ES-I3 (cell line): Measurements from ENCODE around the gene RER1.

Experiments
- H3K36me3 ChIP-seq: 2 replicates; pipeline ENCODE4 v1.6.1; 2013; ENCODE audit warnings: mild to moderate bottlenecking, low read length, control low read depth, moderate library complexity; ENCODE audit not compliant: insufficient read depth
- H3K4me1 ChIP-seq: 2 replicates; pipeline ENCODE4 v1.6.1; 2013; ENCODE audit warnings: mild to moderate bottlenecking, control low read depth, low read length; ENCODE audit not compliant: insufficient read depth
- H3K9ac ChIP-seq: 2 replicates; pipeline ENCODE4 v1.6.1; 2013; ENCODE audit warnings: low read depth, mild to moderate bottlenecking, low read length, moderate library complexity
- H3K9me3 ChIP-seq: 2 replicates; pipeline ENCODE4 v1.6.1; 2013; ENCODE audit warnings: mild to moderate bottlenecking, low read length, moderate library complexity; ENCODE audit not compliant: control insufficient read depth, insufficient read depth

The RER1 gene

DNA sequence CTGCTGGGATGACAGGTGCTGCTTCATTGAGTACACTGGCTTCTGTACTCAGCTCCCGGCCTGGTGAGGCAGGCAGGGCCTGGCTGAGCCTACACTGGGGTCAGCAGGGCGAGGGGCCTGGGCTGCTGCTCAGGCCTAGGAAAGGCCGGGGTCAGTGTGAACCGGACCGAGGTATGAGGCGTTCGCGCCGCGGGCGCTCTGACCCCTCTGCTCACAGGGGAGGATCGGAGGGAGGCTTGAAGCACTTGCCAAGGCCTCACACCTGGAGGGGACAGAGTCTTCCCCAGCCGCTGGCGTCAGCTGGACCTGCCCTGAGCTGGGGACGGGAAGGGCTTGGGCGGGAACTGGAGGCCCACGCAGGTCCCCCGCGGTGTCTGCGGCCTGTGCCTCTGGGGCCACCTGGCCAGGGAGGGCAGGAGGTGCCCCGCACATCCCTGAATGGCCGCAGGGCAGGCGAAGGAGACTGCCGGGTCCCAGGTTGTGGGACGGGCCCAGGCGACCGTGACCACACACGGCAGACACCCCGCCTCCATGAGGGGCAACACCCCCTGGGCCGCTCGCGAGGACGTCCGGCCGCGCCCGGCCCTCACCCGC, 20.3 kb downstream of the RER1 start:
- H3K36me3 ChIP-seq = no peaks in the 10 kb centered on the region; the same call in 1 of the 2 replicates
- peak overlapping the region; percentile 80 for H3K9ac ChIP-seq
- no peaks in the 10 kb centered on the region; the same call in 1 of the 2 replicates for H3K4me1 ChIP-seq
- H3K9me3 ChIP-seq = no peaks in the 10 kb centered on the region

DNA sequence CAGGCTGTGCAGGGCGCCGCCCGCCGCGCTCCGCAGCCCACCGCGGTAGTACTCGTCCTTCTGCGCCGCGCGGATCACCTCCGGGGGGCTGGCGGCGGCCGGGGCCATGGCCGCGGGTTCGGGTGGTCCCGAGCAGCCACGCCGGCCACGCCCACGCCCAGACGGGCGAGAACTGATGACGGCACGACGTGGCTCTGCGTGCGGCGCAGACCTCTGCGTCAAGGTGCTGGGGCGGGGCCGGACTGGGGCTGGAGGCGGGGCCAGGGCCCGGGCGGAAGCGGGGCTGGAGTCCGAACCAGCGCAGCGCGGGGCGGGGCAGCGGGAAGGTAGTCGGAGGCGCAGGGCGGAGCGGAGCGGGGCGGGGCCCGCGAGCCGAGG, 20.7 kb downstream of the RER1 start, which contains the start of gene PEX10:
Gene PEX10 (minus strand): TSS at position 170 of the 378 bp plus-strand sequence. CDS start 62 bp downstream, at position 108.
- Histone ChIP-seq H3K9ac (peak within 1 kb of the TSS; percentile 84), H3K4me1 (no peaks in the 10 kb centered on the region; the same call in 1 of the 2 replicates), H3K36me3 (no peaks in the 10 kb centered on the region; the same call in 1 of the 2 replicates), H3K9me3 (no peaks in the 10 kb centered on the region)

DNA sequence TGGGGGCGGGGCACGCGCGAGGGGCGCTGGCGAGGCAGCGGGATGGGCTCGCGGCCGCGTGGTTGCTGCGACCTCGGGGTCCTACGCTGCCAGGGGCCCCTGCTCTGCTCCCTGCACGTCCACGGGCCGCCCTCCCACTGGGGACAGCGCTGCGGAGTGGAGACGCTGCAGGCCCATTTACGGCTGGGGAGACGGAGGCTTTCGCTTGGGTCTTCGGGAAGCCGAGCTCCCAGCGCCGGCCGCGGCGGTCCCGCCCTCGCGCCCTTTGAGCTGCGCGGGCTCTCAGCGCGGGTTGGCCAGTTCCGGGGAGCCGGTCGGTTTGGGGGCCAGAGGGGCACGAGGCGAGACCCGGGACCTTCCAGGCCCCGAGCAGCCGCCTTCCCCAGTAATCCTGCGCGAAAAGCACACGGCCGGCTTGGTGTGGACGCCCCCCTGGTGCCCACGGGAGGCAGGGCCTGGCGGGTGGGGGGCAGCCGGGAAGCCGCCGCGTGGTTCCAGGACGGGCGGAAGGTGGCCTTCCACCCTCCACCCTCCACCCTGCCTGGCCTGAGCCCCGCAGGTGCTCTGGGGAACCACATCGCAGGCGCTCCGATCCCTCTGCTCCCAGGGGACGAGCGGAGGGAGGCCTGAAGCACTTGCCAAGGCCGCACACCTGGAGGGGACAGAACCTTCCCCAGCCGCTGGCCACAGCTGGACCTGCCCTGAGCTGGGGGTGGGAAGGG, 21.3 kb downstream of the RER1 start:
- no peaks in the 10 kb centered on the region for H3K9me3 ChIP-seq
- H3K9ac ChIP-seq = peak overlapping the region; percentile 84
- no peaks in the 10 kb centered on the region; the same call in 1 of the 2 replicates for H3K4me1 ChIP-seq
- H3K36me3 ChIP-seq = no peaks in the 10 kb centered on the region; the same call in 1 of the 2 replicates

DNA sequence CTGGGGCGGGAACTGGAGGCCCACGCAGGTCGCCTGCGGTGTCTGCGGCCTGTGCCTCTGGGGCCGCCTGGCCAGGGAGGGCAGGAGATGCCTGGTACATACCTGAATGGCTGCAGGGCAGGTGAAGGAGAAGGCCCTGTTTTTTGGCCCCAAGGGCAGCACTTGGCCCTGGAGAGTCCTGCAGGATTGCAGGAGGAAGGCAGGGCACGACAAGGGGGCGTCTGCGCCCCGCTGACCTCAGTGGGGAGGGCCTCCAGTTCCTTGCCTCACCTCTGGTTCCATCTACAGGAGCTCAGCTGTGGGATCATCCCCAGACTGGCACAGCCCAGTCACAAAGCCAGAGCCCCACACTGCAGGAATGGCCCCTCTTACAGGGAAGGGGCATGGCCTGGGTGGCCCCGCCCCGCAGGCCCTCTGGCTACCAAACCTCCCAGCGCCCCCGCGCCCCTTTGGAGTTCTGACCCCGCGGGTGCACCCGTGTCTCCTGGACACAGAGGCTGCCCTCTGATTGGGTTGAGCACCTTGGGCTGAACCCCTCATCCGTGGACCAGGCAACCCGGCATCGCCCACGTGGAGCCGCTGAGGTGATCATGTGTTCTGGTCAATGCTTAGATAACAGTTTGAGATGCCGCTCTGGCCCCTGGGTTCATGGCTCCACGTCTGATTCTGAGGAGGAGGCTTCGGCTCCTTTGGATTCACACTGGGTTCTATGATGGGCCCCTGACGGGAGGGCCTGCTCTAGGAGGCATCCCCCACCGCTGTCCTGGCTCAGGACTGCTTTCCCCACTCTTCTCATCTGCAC, 22.1 kb downstream of the RER1 start:
- H3K9ac ChIP-seq = peak overlapping the region; percentile 84
- H3K4me1 ChIP-seq = no peaks in the 10 kb centered on the region; the same call in 1 of the 2 replicates
- no peaks in the 10 kb centered on the region for H3K9me3 ChIP-seq
- H3K36me3 ChIP-seq = no peaks in the 10 kb centered on the region; the same call in 1 of the 2 replicates

DNA sequence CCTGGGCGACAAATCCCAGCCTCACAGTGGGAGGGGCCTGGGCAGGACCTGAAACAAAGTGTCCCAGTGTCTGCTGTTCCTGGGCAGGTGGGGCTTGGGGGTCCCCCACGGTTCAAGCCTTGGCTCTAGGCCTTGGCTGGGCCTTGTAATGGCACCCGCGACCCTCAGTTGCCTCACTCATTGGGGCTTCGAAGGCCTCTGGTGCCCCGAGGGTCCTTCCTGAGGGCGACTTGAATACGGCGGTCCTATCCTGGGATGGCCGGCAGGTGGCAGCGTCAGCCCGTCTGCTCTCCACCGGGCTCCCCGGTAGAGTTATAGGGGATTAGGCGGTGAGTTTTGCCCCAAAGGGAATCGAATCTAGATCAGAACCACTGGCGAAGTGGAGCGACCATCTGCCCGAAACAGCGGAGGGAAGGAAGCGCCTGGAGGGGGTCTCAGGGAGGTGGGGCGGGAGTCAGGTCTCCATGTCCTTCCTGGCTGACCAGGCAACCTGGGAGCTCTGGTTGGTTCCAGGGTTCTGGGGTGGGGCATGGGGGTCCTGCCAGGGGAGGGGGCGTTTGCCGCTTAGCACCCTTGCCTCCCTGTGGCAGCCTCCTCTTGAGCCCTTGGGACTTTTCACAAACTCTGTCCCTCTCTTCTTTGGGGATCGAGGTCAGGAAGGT, 22.8 kb downstream of the RER1 start:
- Histone ChIP-seq H3K4me1 (no peaks in the 10 kb centered on the region; the same call in 1 of the 2 replicates), H3K9ac (peak overlapping the region; percentile 84; the same call in 1 of the 2 replicates), H3K36me3 (no peaks in the 10 kb centered on the region; the same call in 1 of the 2 replicates), H3K9me3 (no peaks in the 10 kb centered on the region)

DNA sequence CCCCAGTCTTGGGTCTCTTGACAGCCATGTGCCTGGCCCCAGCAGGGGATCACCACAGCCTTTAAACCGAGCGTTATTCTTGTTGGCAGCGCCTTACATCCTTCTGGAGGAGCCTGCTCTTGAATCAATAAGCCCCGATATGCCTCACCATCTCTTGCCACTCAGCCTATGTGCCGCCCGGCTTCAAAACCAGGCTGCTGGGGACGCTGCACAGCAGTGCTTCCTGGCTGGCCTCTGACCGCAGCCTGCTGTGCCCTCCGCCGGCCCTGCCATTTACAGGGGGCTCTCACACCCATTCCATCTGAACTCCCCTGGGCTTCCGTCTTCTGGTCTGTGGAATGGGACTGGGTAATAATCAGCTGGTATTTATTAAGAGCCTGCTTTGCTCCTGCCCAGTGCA, 23.7 kb downstream of the RER1 start:
- Histone ChIP-seq H3K9ac (no peak overlapping the region), H3K9me3 (no peaks in the 10 kb centered on the region), H3K4me1 (no peaks in the 10 kb centered on the region; the same call in 1 of the 2 replicates), H3K36me3 (no peaks in the 10 kb centered on the region; the same call in 1 of the 2 replicates)

DNA sequence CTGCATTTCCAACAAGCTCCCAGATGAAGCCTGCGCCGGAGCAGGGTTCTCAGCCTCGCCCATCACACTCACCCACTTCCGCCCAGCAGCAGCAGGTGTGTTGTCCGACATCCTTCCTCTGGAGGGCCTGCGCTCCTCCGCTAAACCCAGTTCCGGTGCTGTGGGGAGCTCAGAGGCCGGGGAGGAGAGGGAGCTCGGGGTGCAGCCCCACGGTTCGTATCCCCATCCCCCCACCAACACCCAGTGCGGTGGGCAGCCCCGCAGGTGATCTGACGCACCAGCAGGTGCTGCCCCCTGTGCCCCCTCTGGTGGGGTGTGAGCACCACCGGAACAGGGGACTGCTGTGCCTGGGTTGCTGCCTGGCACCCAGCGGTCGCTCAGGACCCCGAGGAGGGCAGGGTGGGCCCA, 24.2 kb downstream of the RER1 start:
- no peaks in the 10 kb centered on the region; the same call in 1 of the 2 replicates for H3K4me1 ChIP-seq
- H3K9me3 ChIP-seq = no peaks in the 10 kb centered on the region
- no peak overlapping the region for H3K9ac ChIP-seq
- no peaks in the 10 kb centered on the region; the same call in 1 of the 2 replicates for H3K36me3 ChIP-seq

DNA sequence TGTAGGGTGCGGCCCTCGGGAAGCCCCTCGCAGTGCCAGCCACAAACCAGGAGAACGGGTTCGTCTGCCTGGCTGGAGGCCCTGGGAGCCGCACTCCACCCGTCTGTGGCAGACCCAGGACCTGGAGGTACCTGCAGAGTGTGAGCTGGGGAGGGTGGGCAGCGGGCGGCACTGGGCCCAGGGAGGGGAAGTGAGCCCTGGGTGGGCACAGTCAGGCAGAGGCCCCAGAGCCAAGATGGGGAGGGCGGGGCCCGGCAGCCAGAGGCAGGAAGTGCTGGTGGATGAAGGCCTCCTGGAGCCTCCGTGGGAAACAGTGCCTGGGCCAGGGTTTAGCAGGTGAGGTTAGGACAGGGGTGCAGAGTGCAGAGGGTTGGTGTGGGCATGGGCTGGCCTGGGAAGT, 24.8 kb downstream of the RER1 start:
- Histone ChIP-seq H3K36me3 (no peaks in the 10 kb centered on the region), H3K9me3 (no peaks in the 10 kb centered on the region), H3K4me1 (no peaks in the 10 kb centered on the region; the same call in 1 of the 2 replicates), H3K9ac (no peak overlapping the region)

DNA sequence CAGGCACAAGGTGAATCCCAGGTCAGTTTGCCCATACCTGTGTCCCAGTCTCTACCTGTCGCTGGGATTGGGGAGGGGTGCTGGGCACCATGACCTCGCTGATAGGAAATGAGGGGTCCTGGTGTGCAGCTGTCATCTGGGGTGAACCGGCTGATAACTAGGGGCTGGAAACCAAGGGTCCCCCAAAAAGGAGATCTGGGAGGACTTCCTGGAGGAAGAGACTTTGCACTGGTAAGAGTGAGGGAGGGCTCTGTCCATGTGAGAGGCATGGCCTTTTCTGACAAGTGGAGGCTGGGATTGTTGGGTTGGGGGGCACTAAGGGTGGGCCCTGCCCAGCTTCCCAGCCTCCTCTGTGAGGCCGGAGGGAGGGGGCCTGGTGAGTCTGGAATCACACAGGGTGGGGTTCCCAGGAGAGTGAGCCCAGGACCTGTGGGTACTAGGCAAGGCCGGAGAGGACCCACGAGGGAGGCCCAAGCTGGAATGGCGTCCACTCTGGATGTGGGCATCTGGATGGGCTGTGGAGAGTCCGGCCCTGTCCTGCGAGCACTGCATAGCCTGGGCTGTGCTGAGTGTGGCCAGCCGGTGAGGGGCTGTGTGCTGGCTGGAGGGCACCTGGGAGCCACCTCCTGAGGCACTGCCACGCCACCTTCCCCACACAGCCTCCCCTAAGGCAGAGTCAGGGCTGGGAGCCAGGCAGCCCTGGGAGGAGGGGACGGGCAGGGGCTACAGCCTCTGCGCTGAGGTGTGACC, 25.6 kb downstream of the RER1 start:
- no peaks in the 10 kb centered on the region; the same call in 1 of the 2 replicates for H3K4me1 ChIP-seq
- no peaks in the 10 kb centered on the region for H3K36me3 ChIP-seq
- no peak overlapping the region for H3K9ac ChIP-seq
- no peaks in the 10 kb centered on the region for H3K9me3 ChIP-seq

DNA sequence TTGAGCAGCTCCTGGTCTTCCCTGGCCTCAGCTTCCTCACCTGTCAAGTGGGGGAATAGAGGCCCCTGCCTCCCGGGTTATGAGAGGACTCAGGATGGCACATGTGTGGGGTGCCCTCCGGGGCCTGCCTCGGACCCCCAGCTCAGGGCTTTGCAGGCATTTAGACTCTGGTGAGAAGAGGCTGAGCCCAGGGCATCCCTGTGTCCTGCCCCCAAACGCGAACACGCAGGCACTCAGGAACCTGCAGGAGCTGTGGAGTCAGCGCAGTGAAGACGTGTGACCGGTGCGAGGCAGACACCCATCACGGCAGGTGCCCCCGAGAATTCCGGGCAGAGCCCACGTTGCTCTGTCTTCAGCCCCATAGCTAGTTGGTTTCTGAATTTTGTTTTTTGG, 26.2 kb downstream of the RER1 start:
- Histone ChIP-seq H3K9ac (no peak overlapping the region), H3K36me3 (no peaks in the 10 kb centered on the region), H3K4me1 (no peaks in the 10 kb centered on the region; the same call in 1 of the 2 replicates), H3K9me3 (no peaks in the 10 kb centered on the region)

DNA sequence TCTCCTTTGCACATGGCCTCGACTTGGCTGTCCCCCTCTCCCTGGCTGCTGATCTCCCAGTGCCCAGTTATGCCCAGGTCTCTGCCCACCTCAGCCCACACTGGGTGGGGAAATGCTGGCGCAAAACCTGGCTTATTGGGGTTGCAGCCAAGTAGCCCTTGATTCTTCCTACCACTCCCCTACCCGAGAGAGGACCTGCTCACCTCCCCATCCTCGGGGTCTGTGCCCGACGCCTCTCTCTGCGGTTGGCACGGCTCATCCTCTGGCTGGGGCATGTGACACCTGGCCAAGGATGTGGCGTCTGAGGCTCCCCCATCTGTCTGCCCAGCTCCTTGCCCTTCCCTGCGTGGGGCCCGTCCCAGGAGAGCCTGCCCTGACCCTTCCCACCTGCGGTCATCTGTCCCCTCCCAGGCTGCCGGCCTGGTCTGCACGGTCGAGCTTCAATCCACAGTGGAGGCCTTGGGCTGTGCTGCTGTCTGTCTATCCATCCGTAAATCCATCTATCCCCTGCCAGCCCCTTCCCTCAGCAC, 27.2 kb downstream of the RER1 start:
- Histone ChIP-seq H3K9me3 (no peaks in the 10 kb centered on the region), H3K36me3 (no peaks in the 10 kb centered on the region), H3K4me1 (no peaks in the 10 kb centered on the region; the same call in 1 of the 2 replicates), H3K9ac (no peak overlapping the region)

DNA sequence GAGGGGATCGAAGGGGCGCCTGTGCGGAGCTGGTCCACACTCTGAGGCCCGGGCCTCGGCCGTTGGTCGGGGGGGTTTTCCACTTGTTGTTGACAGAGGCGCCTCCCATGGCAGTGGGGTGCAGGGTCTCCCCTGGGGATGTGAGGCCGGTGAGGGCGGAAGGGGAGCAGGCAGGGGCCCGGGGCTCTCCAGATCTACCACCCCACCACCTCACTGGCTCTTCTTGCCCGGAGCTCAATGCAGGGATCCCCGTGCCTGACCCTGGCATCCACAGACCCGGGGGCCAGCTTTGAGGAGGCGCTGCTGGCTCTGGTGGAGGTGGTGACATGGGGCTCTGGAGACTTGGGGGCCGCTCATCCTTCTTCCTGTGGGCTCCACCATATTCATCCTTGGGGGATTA, 27.8 kb downstream of the RER1 start:
- Histone ChIP-seq H3K36me3 (no peaks in the 10 kb centered on the region), H3K9ac (no peak overlapping the region), H3K4me1 (no peaks in the 10 kb centered on the region), H3K9me3 (no peaks in the 10 kb centered on the region)

DNA sequence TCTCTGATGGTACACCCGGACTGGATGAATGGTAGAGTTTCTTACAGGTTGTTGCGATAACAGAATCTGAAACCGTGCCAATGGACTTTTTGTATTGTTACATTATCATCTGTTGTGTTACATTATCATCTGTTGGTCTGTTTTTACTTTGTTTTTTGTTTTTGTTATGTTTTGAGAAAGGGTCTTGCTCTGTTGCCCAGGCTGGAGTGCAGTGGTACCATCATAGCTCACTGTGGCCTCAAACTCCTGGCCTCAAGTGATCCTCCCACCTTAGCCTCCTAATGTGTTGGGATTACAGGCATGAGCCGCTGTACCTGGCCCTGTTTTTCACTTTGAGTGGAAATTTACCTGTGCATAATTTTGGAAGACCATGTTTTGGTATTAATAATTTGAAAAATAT, 30.9 kb downstream of the RER1 start:
- Histone ChIP-seq H3K4me1 (no peaks in the 10 kb centered on the region), H3K9me3 (no peaks in the 10 kb centered on the region), H3K36me3 (no peaks in the 10 kb centered on the region), H3K9ac (no peak overlapping the region)
